ENCODE data around the gene R3HDM4. TPM values are rescaled to one million over a fixed set of nuclear protein-coding genes. Genes with fewer than 3 reads are reported as not detected.

Gene R3HDM4
- total and polyA plus RNA-seq, 2 donors from 2014 or later: 47.4 to 71.4 TPM

DNA sequence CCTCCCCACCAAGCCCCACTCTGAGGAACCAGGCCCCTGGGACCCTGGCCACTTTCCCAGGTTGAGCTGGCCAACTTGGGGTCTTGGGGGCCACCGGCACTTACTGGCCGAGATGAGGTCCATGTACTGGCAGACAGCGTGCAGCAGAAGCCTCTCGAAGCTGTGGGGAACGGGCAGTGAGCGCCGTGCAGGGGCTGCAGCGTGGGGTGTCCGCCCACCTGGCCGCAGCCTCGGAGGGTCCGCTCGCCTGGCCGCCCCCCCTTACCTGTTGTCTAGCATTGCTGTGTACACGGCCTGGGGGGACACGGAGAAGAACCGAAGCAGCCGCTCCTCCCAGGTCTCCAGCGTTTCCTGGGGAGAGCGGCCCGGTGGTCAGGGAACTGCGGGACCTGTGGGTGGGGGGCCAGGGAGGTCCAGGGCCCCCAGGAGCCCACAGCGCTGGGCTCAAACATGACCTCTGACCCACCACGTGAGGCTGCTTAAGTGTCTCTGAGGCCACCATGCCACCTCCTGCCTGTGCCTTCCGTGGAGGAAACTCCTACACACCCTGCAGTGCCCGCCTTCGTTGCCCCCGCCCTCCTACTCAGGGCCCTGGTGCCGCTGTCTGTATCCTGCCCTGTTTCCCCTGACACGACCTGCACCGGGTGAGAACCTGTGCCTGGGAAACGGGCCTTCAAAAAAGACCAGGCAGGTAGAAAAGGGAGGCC lies 13.5 kb downstream of the R3HDM4 start:
- no peak for FAIRE-seq
- no peaks in the 10 kb centered on the region for H3K4me1 ChIP-seq (ENCODE audit: control insufficient read depth in 2 of 3, insufficient read depth in 2 of 3, low read depth in 1 of 3, low read length in 3 of 3)
- H3K27me3 ChIP-seq (ENCODE audit: control insufficient read depth, insufficient read depth, low read length): no peaks in the 10 kb centered on the region
- DNase-seq: peak in 1 of 5 donors; percentile 59
- H3K4me3 ChIP-seq (ENCODE audit: low read length in 3 of 3): no peak overlapping the region
- H3K27ac ChIP-seq (ENCODE audit: low read depth in 2 of 2, low read length in 2 of 2): no peak overlapping the region
- H3K36me3 ChIP-seq (ENCODE audit: control insufficient read depth in 2 of 3, insufficient read depth in 3 of 3, low read length in 3 of 3): no peaks in the 10 kb centered on the region
- H3K9ac ChIP-seq (ENCODE audit: low read length in 3 of 3): no peak overlapping the region
- intact Hi-C loops (cut with DNase I): no loop called here
- no peaks in the 10 kb centered on the region for H3K9me3 ChIP-seq (ENCODE audit: control insufficient read depth in 2 of 3, insufficient read depth in 1 of 3, low read length in 3 of 3)
- TF ChIP-seq, protein P1, sequence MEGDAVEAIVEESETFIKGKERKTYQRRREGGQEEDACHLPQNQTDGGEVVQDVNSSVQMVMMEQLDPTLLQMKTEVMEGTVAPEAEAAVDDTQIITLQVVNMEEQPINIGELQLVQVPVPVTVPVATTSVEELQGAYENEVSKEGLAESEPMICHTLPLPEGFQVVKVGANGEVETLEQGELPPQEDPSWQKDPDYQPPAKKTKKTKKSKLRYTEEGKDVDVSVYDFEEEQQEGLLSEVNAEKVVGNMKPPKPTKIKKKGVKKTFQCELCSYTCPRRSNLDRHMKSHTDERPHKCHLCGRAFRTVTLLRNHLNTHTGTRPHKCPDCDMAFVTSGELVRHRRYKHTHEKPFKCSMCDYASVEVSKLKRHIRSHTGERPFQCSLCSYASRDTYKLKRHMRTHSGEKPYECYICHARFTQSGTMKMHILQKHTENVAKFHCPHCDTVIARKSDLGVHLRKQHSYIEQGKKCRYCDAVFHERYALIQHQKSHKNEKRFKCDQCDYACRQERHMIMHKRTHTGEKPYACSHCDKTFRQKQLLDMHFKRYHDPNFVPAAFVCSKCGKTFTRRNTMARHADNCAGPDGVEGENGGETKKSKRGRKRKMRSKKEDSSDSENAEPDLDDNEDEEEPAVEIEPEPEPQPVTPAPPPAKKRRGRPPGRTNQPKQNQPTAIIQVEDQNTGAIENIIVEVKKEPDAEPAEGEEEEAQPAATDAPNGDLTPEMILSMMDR (IDR thresholded peaks at IDR 0.05; ENCODE audit: borderline replicate concordance, extremely low read depth, insufficient read depth): no peak

DNA sequence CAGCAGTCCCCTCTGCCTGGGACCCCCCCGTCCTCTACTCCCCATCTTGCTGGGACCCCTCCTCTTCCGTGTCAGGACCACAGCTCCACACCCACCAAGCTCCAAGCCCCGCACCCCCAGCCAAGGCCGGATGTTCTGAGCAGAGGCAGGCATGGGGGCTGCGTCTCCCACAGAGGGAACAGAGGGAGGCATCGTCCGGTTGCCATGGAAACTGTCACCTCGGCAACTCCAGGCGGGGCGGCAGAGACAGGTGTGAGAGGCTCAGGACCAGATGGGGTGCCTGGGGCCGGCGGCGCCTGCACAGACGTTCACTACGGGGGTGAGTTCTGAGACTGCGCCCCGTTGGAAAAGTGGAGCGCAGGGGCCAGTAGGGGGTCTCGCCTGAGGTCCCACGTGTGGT lies 14.4 kb downstream of the R3HDM4 start:
- H3K36me3 ChIP-seq (ENCODE audit: control insufficient read depth in 2 of 3, insufficient read depth in 3 of 3, low read length in 3 of 3): no peaks in the 10 kb centered on the region
- H3K27ac ChIP-seq (ENCODE audit: low read depth in 2 of 2, low read length in 2 of 2): no peak overlapping the region
- H3K4me3 ChIP-seq (ENCODE audit: low read length in 3 of 3): no peak overlapping the region
- TF ChIP-seq, protein P1 (IDR thresholded peaks at IDR 0.05; ENCODE audit: borderline replicate concordance, extremely low read depth, insufficient read depth): no peak
- intact Hi-C loops (cut with DNase I): no loop called here
- DNase-seq (peak in 4 of 5 donors; percentile 92 to 94 (median 93)), FAIRE-seq (no peak)
- H3K27me3 ChIP-seq (ENCODE audit: control insufficient read depth, insufficient read depth, low read length): no peaks in the 10 kb centered on the region
- H3K4me1 ChIP-seq (ENCODE audit: control insufficient read depth in 2 of 3, insufficient read depth in 2 of 3, low read depth in 1 of 3, low read length in 3 of 3): no peaks in the 10 kb centered on the region
- no peaks in the 10 kb centered on the region for H3K9me3 ChIP-seq (ENCODE audit: control insufficient read depth in 2 of 3, insufficient read depth in 1 of 3, low read length in 3 of 3)
- H3K9ac ChIP-seq (ENCODE audit: low read length in 3 of 3): no peak overlapping the region

DNA sequence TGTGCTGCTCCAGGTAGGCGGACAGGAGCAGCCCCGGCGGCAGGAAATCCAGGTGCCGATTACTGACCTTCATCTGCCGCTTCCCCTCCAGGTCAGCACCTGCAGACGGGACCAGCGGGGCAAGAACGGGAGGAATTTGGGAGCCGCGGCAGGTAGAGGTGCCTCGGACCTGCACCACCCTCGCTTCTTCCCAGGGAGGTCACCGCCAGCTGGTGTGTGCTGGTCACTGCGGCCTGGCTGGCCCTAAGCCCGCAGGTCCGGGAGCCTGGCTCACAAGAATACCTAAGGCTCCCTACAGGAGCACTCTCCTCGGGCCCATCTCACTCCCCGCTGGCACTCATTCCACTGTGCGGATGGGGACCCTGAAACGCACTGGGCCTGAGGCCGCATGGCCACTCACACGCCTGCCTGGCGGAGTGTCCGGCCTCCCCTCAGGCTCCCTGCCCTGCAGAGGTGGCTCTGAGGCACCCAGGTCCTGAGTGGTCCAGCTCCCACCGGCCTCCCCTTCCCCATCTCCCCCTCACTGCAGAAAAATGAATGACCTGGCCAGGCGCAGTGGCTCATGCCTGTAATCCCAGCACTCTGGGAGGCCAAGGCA lies 15.5 kb downstream of the R3HDM4 start:
- DNase-seq: no peak
- intact Hi-C loops (cut with DNase I): no loop called here
- no peaks in the 10 kb centered on the region for H3K36me3 ChIP-seq (ENCODE audit: control insufficient read depth in 2 of 3, insufficient read depth in 3 of 3, low read length in 3 of 3)
- no peak overlapping the region for H3K9ac ChIP-seq (ENCODE audit: low read length in 3 of 3)
- H3K4me3 ChIP-seq (ENCODE audit: low read length in 3 of 3): no peak overlapping the region
- no peaks in the 10 kb centered on the region for H3K27me3 ChIP-seq (ENCODE audit: control insufficient read depth, insufficient read depth, low read length)
- no peaks in the 10 kb centered on the region for H3K4me1 ChIP-seq (ENCODE audit: control insufficient read depth in 2 of 3, insufficient read depth in 2 of 3, low read depth in 1 of 3, low read length in 3 of 3)
- H3K9me3 ChIP-seq (ENCODE audit: control insufficient read depth in 2 of 3, insufficient read depth in 1 of 3, low read length in 3 of 3): no peaks in the 10 kb centered on the region
- H3K27ac ChIP-seq (ENCODE audit: low read depth in 2 of 2, low read length in 2 of 2): no peak overlapping the region
- no peak for FAIRE-seq
- TF ChIP-seq, protein P1 (IDR thresholded peaks at IDR 0.05; ENCODE audit: borderline replicate concordance, extremely low read depth, insufficient read depth): no peak
